Thyroid gland (tissue), 4 donors: ENCODE results near the gene TBRG1.

Experiments
- POLR2A ChIP-seq, 2 donors: fragments of 450-650 bp; IDR thresholded peaks; one replicate each; pipeline ENCODE4 v1.6.1; 2017; ENCODE audit warnings: antibody characterized with exemption in 2 of 2, mild to moderate bottlenecking in 2 of 2, moderate library complexity in 1 of 2
- TF ChIP-seq, protein P1 (sequence below), 6 experiments: fragments of 200-600 bp in 3 of 6; fragments of 450-650 bp in 3 of 6; sonication (generic) in 3 of 6; IDR thresholded peaks; one replicate each; pipeline ENCODE4 v1.5.1; 2016 to 2019; ENCODE audit warnings: antibody characterized with exemption in 6 of 6, mild to moderate bottlenecking in 2 of 6, inconsistent platforms in 1 of 6, moderate library complexity in 1 of 6

DNA sequence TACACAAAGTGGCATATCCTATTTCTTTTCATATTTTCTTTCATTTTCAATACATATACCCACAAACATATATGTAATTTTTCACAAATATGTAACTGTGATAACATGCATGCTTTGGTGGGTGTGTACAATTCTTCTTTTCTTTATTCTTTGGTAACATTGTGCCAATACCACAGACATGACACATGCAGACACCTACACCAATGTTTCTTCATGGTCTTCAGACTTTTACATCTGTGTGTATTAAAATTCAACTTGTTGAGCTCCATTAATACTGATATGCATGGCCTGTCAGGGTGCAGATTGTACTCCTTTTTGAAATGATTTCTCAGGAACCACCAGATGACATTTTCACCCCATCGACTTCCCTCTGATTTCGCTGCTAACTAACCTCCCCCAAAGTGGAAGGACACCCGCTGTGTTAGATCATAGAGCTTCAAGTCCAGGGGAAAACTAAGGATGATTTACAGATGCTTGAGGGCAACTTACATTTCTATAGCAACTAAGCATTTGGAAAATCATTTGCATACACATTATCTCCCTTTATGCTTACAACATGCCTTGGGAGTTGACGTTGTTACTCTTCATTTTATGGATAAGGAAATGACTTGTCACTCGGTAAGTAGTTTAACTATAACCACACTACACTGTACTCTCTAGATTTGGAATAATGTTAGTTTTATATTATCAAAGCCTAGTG is 21.9 kb upstream of the TBRG1 start:
- TF ChIP-seq, protein P1, sequence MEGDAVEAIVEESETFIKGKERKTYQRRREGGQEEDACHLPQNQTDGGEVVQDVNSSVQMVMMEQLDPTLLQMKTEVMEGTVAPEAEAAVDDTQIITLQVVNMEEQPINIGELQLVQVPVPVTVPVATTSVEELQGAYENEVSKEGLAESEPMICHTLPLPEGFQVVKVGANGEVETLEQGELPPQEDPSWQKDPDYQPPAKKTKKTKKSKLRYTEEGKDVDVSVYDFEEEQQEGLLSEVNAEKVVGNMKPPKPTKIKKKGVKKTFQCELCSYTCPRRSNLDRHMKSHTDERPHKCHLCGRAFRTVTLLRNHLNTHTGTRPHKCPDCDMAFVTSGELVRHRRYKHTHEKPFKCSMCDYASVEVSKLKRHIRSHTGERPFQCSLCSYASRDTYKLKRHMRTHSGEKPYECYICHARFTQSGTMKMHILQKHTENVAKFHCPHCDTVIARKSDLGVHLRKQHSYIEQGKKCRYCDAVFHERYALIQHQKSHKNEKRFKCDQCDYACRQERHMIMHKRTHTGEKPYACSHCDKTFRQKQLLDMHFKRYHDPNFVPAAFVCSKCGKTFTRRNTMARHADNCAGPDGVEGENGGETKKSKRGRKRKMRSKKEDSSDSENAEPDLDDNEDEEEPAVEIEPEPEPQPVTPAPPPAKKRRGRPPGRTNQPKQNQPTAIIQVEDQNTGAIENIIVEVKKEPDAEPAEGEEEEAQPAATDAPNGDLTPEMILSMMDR (IDR thresholded peaks at IDR 0.05), result no peak
- no peak for TF ChIP-seq POLR2A (IDR thresholded peaks at IDR 0.05)
